ENCODE results near the gene APOL1. TPM values are rescaled to one million over a fixed set of nuclear protein-coding genes. Genes with fewer than 3 reads are reported as not detected.

APOL1 gene
- total RNA-seq, 1 donor from 2014 or later: 2.3 TPM

- TF ChIP-seq CTCF (IDR thresholded peaks at IDR 0.05; ENCODE audit: insufficient read depth, low read length, poor library complexity, severe bottlenecking): no peak
- peaks cover 10% of the 10 kb centered on the region for H3K36me3 ChIP-seq (ENCODE audit: control insufficient read depth, insufficient read depth, low read length)
Measured at GRCh38 chr22:36280379-36280778, 27.4 kb downstream of the APOL1 start.

GRCh38 chr22:36281781-36282327 lies 28.9 kb downstream of the APOL1 start:
- H3K4me3 ChIP-seq (ENCODE audit: low read depth, low read length): no peak overlapping the region
- H3K27me3 ChIP-seq (ENCODE audit: control insufficient read depth, insufficient read depth, low read length): no peaks in the 10 kb centered on the region
- TF ChIP-seq CTCF (IDR thresholded peaks at IDR 0.05; ENCODE audit: insufficient read depth, low read length, poor library complexity, severe bottlenecking): no peak
- peaks cover 12% of the 10 kb centered on the region for H3K36me3 ChIP-seq (ENCODE audit: control insufficient read depth, insufficient read depth, low read length)
- DNase-seq (ENCODE audit: low read depth): no peak

More at GRCh38 chr22:36280379-36280778, 27.4 kb downstream of the APOL1 start:
- no peak for DNase-seq (ENCODE audit: low read depth)
- no peaks in the 10 kb centered on the region for H3K27me3 ChIP-seq (ENCODE audit: control insufficient read depth, insufficient read depth, low read length)
- no peak overlapping the region for H3K4me3 ChIP-seq (ENCODE audit: low read depth, low read length)

- H3K36me3 ChIP-seq (ENCODE audit: control insufficient read depth, insufficient read depth, low read length): peaks cover 12% of the 10 kb centered on the region
Measured at GRCh38 chr22:36282328-36282831, 29.4 kb downstream of the APOL1 start.

GRCh38 chr22:36284171-36284571 lies 31.2 kb downstream of the APOL1 start:
- peaks cover 15% of the 10 kb centered on the region for H3K36me3 ChIP-seq (ENCODE audit: control insufficient read depth, insufficient read depth, low read length)
- no peak for TF ChIP-seq CTCF (IDR thresholded peaks at IDR 0.05; ENCODE audit: insufficient read depth, low read length, poor library complexity, severe bottlenecking)
- no peak for DNase-seq (ENCODE audit: low read depth)

More at GRCh38 chr22:36282328-36282831, 29.4 kb downstream of the APOL1 start:
- Histone ChIP-seq H3K27me3 (ENCODE audit: control insufficient read depth, insufficient read depth, low read length) (no peaks in the 10 kb centered on the region), H3K4me3 (ENCODE audit: low read depth, low read length) (no peak overlapping the region)
- no peak for TF ChIP-seq CTCF (IDR thresholded peaks at IDR 0.05; ENCODE audit: insufficient read depth, low read length, poor library complexity, severe bottlenecking)
- DNase-seq (ENCODE audit: low read depth): no peak

GRCh38 chr22:36285017-36285416 lies 32.1 kb downstream of the APOL1 start:
- Histone ChIP-seq H3K4me3 (ENCODE audit: low read depth, low read length) (no peak overlapping the region), H3K36me3 (ENCODE audit: control insufficient read depth, insufficient read depth, low read length) (peaks cover 17% of the 10 kb centered on the region)
- no peak for TF ChIP-seq CTCF (IDR thresholded peaks at IDR 0.05; ENCODE audit: insufficient read depth, low read length, poor library complexity, severe bottlenecking)

More at GRCh38 chr22:36284171-36284571, 31.2 kb downstream of the APOL1 start:
- Histone ChIP-seq H3K27me3 (ENCODE audit: control insufficient read depth, insufficient read depth, low read length) (no peaks in the 10 kb centered on the region), H3K4me3 (ENCODE audit: low read depth, low read length) (no peak overlapping the region)

GRCh38 chr22:36285545-36285944 lies 32.6 kb downstream of the APOL1 start:
- DNase-seq (ENCODE audit: low read depth): no peak
- H3K27me3 ChIP-seq (ENCODE audit: control insufficient read depth, insufficient read depth, low read length): no peaks in the 10 kb centered on the region
- no peak for TF ChIP-seq CTCF (IDR thresholded peaks at IDR 0.05; ENCODE audit: insufficient read depth, low read length, poor library complexity, severe bottlenecking)
- H3K36me3 ChIP-seq (ENCODE audit: control insufficient read depth, insufficient read depth, low read length): peaks cover 17% of the 10 kb centered on the region
- no peak overlapping the region for H3K4me3 ChIP-seq (ENCODE audit: low read depth, low read length)

More at GRCh38 chr22:36285017-36285416, 32.1 kb downstream of the APOL1 start:
- no peak for DNase-seq (ENCODE audit: low read depth)
- no peaks in the 10 kb centered on the region for H3K27me3 ChIP-seq (ENCODE audit: control insufficient read depth, insufficient read depth, low read length)

All from kidney epithelial cell (primary cell).